HG02885 (cell line): ENCODE measurements around the gene NEUROD2.
A peak's percentile ranks its signal among the peaks of the same experiment; 100 is the strongest.

Source experiments
- ATAC-seq: cut with Tn5 transposase; IDR thresholded peaks from one replicate; pipeline ENCODE4 v1.9.1; 2021; ENCODE audit warnings: mild to moderate bottlenecking; ENCODE audit not compliant: unreplicated experiment, poor library complexity

The NEUROD2 gene

DNA sequence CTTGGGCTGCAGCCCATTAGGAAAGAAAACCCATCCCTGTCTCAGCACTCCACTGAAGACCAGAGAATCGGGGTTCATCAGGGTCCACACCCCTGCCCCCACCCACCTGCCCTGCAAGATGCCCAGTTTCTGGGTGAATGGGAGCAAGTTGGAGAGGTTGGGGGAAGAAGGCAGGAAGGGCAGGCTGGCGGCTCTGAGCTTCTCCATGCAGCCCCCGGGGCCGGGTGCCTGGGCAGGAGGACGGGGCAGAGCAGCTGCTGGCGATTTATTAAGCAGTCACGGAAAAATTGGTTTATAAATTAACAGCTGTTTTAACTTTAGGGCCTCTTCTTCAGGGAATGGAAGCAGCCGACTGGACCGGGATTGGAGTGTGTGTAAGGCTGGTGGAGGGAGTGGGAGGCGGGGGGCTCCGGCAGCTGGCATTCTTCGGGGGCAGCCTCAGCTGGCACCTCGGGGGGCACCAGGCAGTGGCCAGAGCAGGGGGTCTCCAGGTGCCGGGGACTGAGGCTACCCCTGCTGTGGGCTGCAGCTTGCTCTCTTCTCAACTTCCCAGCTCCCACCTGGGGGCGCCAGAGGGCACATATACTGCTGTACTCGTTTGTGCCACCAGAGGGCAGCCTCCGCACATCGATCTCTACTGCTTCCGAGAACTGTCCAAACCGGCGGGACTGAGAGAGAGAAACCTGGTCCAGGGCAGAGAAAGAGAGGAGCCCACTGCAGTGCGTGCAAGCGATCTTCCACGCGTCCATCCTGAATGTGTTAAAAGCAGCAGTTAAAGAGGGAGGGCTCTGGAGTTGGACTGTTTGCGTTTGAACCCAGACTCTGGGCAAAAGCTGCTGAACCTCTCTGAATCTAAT lies 14.0 kb upstream of the NEUROD2 start:
- ATAC-seq = peak; percentile 66

- ATAC-seq = no peak
Measured at GRCh38 chr17:39619786-39620101, 12.0 kb upstream of the NEUROD2 start.

GRCh38 chr17:39618956-39619785 lies 11.5 kb upstream of the NEUROD2 start:
- no peak for ATAC-seq

DNA sequence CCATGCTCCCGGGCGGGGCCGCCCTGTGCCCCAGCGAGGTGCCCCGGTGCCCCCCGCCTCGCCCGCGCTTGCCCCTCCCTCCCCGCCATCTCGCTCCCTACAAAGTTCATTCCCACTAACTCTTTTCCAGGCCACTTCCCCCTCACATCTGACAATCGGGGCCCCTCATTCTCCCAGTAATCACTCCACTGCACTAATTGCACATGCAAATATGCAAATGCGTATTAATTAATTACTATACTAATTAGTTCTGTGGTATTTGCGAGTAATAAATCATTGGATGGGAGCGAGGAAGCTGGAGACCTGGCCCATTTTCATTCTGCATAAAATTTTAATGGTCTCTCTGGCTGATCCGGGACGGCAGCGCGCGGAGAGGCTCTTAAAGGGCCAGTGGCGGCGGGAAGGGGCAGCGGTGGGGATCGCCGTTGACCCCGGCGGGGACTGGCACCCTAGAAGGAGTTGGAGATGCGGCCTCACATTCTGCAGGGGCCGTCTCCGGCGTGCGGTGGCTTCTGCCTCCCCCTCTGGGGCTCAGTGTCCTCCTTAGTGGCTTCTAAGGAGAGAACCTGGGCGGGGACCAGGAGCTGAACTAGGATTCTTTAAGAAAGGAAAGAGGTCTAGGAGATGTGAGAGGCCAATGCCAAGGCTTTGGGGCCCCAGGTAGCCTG lies 10.7 kb upstream of the NEUROD2 start:
- no peak for ATAC-seq

DNA sequence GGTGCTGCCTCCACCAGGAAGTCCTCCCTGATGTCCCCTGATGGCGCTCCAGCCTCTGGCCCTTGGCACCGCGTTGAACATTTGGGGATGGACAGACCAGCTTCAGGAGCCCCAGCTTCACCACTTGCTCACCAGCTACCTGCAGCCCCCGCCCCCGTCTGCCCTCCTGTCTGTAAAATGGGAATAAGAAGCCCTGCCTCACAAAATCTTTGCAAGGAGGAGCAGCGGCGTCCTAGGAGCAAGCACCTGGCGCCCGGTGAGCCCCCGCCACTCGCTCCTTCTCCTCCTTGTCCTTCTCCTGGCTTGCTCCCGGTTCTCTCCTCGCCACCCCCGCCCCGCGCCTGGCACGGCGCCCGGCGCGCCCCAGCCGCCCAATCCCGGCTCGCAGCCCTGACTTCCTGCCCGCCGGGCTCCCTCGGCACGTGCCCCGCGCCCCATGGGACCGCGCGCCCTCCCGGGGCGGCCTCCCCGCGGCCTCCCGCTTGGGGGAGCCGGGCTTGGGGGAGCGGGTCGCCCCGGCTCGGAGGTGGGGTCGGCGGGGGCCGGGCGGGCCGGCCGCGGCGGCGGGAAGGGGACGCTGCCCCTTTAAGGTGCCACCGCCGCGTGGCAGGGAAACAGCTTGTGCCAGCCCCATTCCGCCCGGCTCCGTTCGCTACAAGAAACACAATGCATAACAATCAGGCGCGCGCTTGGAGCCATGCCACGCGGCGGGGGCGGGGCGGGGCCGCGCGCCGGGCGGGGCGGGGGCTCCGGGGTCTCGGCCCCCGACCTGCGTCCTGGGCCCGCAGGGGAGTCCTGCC lies 9.9 kb upstream of the NEUROD2 start:
- no peak for ATAC-seq

GRCh38 chr17:39617100-39617445 lies 9.4 kb upstream of the NEUROD2 start:
- no peak for ATAC-seq

GRCh38 chr17:39615434-39615833 lies 7.7 kb upstream of the NEUROD2 start:
- ATAC-seq = no peak

DNA sequence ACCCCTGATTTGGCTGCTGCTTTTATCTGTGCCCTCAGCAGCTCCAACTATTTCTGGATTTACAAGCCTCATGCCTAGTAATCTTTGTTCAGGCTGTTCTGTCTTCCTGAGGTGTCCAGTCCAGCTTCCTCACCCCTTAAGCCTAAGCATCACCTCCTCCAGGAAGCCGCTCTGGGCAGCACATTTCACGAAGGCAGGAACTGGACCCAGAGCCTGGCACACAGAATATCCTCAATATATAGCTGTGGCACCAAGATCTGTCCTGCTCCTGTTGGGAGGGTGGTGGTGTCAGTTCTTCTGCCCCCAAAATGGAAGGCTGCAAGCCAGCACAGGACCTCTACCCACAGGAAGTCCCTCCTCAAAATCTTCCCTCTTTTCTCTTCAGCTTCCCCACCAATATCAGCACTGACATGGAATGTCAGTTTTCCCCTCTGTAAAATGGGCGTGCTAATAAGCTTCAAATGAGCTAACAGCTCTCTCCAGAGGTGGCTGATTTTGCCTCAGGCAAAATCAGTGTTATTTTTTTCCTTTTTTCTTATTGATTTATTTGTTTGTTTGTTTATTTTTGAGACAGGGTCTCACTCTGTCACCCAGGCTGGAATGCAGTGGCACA lies 6.9 kb upstream of the NEUROD2 start:
- no peak for ATAC-seq

- ATAC-seq = no peak
Measured at GRCh38 chr17:39612935-39613464, 5.3 kb upstream of the NEUROD2 start.

DNA sequence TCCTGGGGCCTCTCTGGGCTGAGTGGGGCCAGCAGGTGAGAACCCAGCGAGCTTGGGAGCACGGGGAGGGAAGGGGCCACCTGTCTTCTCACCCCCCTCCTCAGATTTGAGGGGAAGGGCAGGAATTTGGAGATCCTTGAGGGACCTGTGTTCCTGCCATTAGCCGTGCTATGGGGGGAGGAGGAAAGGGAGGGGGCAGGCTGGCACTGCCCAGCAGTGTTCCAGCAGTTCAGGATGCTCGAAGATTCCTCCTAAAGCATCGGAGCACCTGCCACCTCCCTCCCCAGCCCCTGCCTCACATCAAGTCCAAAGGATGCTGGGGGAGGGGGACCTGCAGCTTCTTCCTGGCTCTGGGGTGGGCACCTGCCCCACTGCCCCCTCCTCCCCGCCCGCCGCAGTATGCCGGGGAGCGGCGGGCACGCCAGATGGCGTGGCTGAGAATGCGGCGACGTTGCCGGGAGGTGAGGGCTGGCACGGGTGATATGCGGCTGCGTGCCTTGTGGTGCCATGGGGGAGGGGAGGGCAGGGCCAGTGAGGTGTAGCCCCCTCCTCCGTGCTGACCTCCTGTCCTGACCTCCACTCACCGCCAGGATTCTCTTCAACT lies 4.7 kb upstream of the NEUROD2 start:
- ATAC-seq = no peak

- no peak for ATAC-seq
Measured at GRCh38 chr17:39611401-39612112, 3.8 kb upstream of the NEUROD2 start.

DNA sequence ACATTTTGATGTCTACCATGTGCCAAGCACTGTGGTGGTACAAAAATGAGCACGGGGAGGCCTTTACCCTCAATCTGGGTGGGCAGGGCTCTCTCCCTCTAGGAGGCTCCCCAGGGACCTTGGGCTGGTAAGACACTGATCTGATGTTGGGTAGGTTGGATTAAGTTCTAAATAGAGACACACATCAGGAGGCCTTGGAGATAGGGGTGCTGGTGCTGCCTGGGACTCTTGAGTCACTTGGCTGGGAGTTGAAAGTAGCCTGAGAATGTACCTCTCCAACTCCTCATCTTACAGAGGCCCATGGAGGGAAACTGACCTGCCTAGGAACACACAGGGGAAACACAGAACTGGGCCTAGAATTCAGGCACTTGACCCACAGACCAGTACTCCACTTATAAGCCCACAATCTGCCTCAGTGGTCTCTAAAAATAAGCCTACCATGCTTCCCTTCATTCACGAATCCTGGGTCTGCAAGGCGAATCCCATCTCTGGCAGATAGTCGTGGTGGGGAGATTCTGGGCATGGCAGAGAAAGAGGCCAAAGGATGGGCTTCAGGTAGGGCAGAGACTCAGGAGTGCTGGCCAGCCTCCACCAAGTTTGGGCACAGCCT lies 1.8 kb upstream of the NEUROD2 start:
- ATAC-seq = no peak

- no peak for ATAC-seq
Measured at GRCh38 chr17:39608142-39608981, 642 bp upstream of the NEUROD2 start.

DNA sequence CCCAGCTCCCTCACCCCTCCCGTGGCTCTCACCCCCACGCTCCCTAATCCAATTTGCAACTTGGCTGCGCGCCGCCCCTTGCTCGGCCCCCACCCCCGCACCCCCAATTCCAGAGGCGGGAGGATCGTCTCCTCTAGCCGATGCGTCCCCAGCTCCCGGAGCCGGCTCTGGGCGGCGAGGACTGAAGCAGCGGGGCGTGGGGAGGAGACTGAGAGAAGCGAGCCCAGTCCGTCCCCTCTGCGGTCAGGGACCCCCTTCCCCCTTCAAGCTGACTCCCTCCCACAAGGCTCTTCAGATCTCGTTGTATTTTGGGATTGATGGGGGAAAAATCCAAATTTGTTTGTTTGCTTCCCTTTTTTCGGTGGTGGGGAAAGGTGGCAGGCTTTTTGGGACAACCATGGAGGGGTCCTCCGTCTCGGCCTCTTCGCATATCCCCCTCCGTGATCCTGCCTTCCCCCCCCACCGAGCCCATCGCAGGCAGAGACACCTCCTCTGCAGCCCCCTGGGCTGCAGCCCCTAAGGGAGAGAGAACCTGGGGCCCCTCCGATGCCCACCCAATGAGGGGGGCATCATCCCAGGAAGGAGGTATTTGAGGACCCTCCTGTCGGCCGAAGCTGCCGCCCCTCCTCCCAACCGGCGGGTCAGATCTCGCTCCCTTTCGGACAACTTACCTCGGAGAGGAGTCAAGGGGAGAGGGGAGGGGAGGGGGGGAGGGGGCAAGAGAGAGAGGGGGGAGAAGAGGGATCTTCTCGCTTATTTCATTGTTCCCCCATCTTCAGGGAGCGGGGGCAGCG lies 466 bp downstream of the NEUROD2 start:
- no peak for ATAC-seq

DNA sequence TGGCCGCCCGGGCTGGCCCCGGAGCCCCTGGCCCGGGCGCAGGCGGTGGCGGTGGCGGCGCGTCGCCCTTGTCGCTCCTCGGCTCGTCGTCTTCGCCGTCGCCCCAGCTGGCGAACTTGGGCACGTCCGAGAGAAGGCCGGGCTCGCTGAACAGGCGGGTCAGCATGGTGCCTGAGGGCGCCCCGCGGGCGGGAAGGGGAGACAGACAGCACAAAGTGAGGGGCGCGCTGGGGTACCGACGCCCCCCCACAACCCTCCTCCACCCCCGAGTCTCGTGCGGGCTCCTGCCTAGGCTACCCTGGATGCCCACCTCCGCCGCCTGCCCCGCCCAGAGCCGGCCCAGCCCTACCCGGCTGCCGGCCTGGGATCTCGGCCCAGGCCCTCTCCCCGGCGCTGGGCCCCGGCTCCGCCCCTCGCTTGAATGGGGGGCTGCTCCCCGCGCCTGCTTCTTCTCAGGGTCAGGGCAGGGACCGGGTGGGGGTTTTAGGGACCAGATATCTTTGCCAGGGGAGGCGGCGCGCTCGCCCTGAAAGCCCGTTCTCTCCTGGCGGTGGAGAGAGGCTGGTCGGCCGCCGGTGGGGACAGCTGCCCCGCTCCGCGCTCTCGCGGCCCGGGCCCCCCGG lies 1.2 kb downstream of the NEUROD2 start:
- ATAC-seq = no peak
